Astrocyte of the spinal cord (primary cell): ENCODE data around the gene BTK.
A peak's percentile ranks its signal among the peaks of the same experiment; 100 is the strongest.

Experiments
- DNase-seq: peaks from one replicate; pipeline ENCODE4 v3.0.0; 2011; ENCODE audit warnings: low read depth, low spot score
- H3K4me3 ChIP-seq: 2 replicates; pipeline ENCODE4 v1.5.1; 2011; ENCODE audit warnings: low read depth, mild to moderate bottlenecking, low read length, moderate library complexity
- in situ Hi-C: cut with HindIII; loops from 2 replicates; pipeline ENCODE4 v1.10.0; 2017; ENCODE audit warnings: low sequenced_read_pairs
- TF ChIP-seq, protein P1 (sequence below): IDR thresholded peaks from 2 replicates; pipeline ENCODE4 v1.5.1; 2012; ENCODE audit warnings: low read depth, mild to moderate bottlenecking, low read length, inconsistent platforms

BTK gene

DNA sequence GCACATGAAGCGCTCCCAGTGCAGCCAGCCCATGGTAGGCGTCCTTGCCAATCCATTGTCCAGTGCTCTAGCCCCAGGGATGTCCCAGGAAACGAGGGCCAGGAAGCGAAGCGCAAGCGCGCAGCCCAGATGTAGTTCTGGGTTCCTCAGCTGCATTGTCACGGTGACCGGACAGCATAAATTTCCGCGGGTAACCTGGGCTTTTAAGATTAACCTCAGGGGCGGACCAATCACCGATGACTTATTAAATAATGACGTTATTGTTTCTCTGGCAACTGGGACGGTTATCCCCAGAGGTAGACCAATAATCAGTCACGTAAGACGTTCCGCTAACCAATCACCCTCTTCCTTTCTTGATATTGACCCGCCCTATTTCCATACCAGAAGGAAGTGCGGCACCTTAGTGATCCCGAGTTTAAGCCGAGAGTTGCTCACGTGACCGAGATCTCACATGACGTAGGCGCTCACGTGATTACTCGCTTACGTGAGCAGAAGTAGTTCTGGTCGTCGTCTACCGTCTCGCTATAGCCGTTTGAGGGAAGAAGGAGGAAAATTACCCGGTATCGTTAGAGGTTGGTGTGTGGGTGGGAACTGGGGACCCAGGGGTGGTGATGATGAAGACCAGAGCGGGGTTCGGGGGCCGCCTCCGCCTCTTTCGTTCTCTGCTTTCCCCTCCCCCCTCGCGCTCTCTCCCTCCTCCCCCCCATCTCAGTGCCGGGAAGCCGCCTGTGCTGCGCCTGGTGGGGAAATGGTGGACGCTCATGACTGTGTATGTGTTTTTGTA, 21.9 kb upstream of the BTK start, which contains the start of the genes GLA and HNRNPH2:
Gene GLA (minus strand): TSS at position 178 of the 784 bp plus-strand sequence. CDS start 22 bp downstream, at position 156.
Gene HNRNPH2 (plus strand): TSS at position 475 of the 784 bp plus-strand sequence. CDS start 3,767 bp downstream, outside the sequence.
- DNase-seq = peak; percentile 98
- in situ Hi-C loops = no loop called here
- peak within 1 kb of the TSS; percentile 77 for H3K4me3 ChIP-seq

DNA sequence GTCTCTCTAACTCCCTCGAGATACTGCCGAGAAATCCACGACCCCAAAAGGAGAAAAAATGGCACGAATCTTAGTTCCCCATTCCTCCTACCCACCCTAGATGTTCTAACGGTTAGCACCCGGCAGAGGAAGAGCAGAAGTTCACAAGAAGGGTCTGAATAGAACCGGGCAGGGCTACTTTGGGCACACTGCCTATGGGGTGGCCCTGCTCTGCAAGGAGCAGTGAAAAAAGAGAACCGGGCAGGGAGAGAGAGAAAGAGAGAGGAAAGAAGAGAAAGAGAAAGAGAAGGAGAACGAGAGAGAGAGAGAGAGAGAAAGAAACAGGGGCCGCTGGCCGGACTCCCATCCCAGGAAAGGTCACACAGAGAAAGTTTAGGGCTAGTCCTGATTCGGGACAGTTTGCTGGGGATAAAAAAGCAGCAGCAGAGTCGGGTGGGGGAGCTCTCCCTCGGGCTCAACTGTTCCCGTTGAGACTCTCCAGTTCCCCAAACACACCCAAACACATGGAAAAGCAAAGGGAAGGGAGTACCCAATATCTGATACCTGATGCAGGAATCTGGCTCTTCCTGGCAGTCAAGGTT, 21.3 kb upstream of the BTK start:
- H3K4me3 ChIP-seq = peak overlapping the region; percentile 77
- in situ Hi-C loops = no loop called here
- no peak for DNase-seq
- TF ChIP-seq, protein P1, sequence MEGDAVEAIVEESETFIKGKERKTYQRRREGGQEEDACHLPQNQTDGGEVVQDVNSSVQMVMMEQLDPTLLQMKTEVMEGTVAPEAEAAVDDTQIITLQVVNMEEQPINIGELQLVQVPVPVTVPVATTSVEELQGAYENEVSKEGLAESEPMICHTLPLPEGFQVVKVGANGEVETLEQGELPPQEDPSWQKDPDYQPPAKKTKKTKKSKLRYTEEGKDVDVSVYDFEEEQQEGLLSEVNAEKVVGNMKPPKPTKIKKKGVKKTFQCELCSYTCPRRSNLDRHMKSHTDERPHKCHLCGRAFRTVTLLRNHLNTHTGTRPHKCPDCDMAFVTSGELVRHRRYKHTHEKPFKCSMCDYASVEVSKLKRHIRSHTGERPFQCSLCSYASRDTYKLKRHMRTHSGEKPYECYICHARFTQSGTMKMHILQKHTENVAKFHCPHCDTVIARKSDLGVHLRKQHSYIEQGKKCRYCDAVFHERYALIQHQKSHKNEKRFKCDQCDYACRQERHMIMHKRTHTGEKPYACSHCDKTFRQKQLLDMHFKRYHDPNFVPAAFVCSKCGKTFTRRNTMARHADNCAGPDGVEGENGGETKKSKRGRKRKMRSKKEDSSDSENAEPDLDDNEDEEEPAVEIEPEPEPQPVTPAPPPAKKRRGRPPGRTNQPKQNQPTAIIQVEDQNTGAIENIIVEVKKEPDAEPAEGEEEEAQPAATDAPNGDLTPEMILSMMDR = no peak

More for the DNA sequence above, 21.9 kb upstream of the BTK start, which contains the start of the genes GLA and HNRNPH2:
- TF ChIP-seq, protein P1 = no peak

DNA sequence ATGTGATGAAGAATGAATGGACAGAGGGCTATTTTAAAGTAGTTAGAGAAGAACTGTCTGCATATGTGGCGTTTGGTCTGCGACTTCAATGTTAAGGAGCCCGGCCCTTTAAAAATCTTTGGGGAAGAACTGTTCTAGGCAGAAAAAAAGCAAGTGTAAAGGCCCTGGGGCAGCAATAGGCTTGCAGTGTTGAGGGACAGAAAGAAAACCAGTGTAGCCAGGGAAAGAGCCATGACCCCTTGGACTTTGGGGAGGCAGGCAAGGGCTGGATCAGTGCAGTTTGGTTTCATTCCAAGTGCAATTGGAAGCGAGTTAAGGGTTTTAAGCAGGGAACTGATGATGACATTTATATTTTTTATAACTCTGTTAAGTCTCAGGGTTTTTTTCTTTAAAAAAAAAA, 13.8 kb upstream of the BTK start:
- no peak overlapping the region for H3K4me3 ChIP-seq
- DNase-seq = no peak
- TF ChIP-seq, protein P1 = no peak
- in situ Hi-C loops = no loop called here

DNA sequence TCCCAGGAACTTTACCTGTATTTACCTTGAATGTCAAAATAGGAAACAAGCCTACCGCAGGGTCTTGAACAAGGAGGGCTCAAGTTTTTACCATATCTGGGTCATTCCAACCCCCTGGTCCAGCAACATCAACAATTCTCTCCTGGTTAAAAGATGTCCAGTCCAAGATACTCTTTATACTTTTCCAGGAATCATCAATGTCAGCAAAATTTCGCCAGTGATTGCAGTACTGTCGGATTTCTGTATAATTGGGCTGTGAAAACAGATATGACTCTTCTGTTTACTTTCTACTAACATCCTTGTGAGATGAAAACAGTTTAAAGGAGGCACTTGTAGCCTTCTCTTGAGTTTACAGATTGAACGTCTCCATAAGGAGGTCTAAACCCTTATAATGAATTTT, 12.7 kb upstream of the BTK start:
- in situ Hi-C loops = no loop called here
- no peak for DNase-seq
- H3K4me3 ChIP-seq = no peak overlapping the region
- TF ChIP-seq, protein P1 = no peak

DNA sequence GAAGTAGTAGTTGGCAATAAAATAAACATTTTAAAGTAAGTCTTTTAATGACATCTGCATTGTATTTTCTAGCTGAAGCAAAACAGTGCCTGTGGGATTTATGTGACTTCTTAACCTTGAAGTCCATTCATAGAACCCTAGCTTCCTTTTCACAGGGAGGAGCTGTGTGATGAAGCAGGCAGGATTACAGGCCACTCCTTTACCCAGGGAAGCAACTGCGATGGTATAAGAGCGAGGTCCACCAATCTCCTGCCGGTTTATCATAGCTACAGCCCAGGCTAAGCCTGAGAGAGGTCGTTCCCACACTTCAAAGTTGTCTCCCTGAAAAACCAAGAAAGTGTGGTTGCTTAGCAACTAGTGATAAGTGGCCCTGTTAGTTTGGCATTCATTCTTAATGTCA, 11.8 kb upstream of the BTK start:
- TF ChIP-seq, protein P1 = no peak
- DNase-seq = no peak
- H3K4me3 ChIP-seq = no peak overlapping the region
- in situ Hi-C loops = no loop called here

DNA sequence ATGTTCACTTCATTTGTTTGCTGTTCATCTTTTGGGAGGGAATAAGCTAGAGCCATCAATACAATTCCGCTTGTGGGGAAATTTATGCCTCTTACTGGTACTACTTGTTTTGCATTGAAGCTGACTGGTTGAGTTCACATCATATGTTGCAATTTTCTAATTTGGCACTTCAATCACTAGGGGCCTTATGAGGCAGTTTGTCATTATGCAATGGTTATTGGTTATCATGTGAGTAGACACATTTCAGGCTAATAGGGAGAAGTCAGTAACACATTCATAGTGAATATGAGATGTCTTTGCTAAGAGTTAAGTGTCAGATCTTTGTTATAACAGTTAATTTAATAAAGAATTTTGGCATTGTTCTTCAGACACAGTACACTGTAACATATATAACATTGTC, 9.8 kb upstream of the BTK start:
- TF ChIP-seq, protein P1 = no peak
- in situ Hi-C loops = no loop called here
- no peak for DNase-seq
- no peak overlapping the region for H3K4me3 ChIP-seq
